NCI-H2081 treated with DMSO at 0.1 percent for 48 hours (cell line): Measurements from ENCODE around the gene KRTAP12-3.
"Not testable (repeated sequence)": the region's sequence is repeated elsewhere in the genome, so short reads cannot be mapped to it uniquely, and the experiment has no call there.

ENCODE experiments used
- DNase-seq: peaks from one replicate; lab custom pipeline; 2025; lab: John Stamatoyannopoulos, UW

The KRTAP12-3 gene

GRCh38 chr21:44627181-44627822, 30.4 kb upstream of the KRTAP12-3 start:
- not testable (repeated sequence) for DNase-seq

- not testable (repeated sequence) for DNase-seq
Measured at GRCh38 chr21:44627831-44628233, 29.9 kb upstream of the KRTAP12-3 start.

- no peak for DNase-seq
Measured at GRCh38 chr21:44628707-44629391, 28.9 kb upstream of the KRTAP12-3 start.

- no peak for DNase-seq
Measured at GRCh38 chr21:44630440-44630839, 27.3 kb upstream of the KRTAP12-3 start.

- DNase-seq: no peak
Measured at GRCh38 chr21:44632067-44632466, 25.7 kb upstream of the KRTAP12-3 start.

GRCh38 chr21:44636209-44637017, 21.3 kb upstream of the KRTAP12-3 start:
- no peak for DNase-seq

GRCh38 chr21:44637018-44637850, 20.5 kb upstream of the KRTAP12-3 start, which contains the start of gene KRTAP10-10:
Gene KRTAP10-10, plus strand, starts transcription at chr21:44637356. Its CDS starts 62 bp downstream, at chr21:44637418.
- DNase-seq: no peak

GRCh38 chr21:44637851-44638348, 19.8 kb upstream of the KRTAP12-3 start:
- not testable (repeated sequence) for DNase-seq

- not testable (repeated sequence) for DNase-seq
Measured at GRCh38 chr21:44638506-44639330, 19.0 kb upstream of the KRTAP12-3 start.

GRCh38 chr21:44639331-44639655, 18.4 kb upstream of the KRTAP12-3 start:
- no peak for DNase-seq

GRCh38 chr21:44640761-44641160, 17.0 kb upstream of the KRTAP12-3 start:
- no peak for DNase-seq

- peak; percentile 1 for DNase-seq
Measured at GRCh38 chr21:44643741-44644310, 13.9 kb upstream of the KRTAP12-3 start.

GRCh38 chr21:44644878-44645277, 12.9 kb upstream of the KRTAP12-3 start:
- DNase-seq: no peak

- not testable (repeated sequence) for DNase-seq
Measured at GRCh38 chr21:44646366-44647221, 11.1 kb upstream of the KRTAP12-3 start, which contains the start of gene KRTAP10-11. Gene KRTAP10-11, plus strand, starts transcription at chr21:44646414. Its CDS starts 45 bp downstream, at chr21:44646459.

GRCh38 chr21:44647222-44647552, 10.5 kb upstream of the KRTAP12-3 start:
- no peak for DNase-seq

- DNase-seq: no peak
Measured at GRCh38 chr21:44648557-44649311, 9.0 kb upstream of the KRTAP12-3 start.

- DNase-seq: no peak
Measured at GRCh38 chr21:44649521-44650100, 8.1 kb upstream of the KRTAP12-3 start.

GRCh38 chr21:44650265-44650972, 7.3 kb upstream of the KRTAP12-3 start:
- DNase-seq: no peak
